HG02884 (cell line): ENCODE measurements around the gene CDC42EP3.
A peak's percentile ranks its signal among the peaks of the same experiment; 100 is the strongest.

Experiments used
- ATAC-seq: cut with Tn5 transposase; IDR thresholded peaks from one replicate; pipeline ENCODE4 v1.9.1; 2021; ENCODE audit warnings: mild to moderate bottlenecking, moderate library complexity; ENCODE audit not compliant: unreplicated experiment

CDC42EP3 gene

GRCh38 chr2:37619959-37620300 is 51.5 kb downstream of the CDC42EP3 start:
- ATAC-seq, result no peak

GRCh38 chr2:37619230-37619958 is 52.0 kb downstream of the CDC42EP3 start:
- no peak for ATAC-seq

- no peak for ATAC-seq
Measured at GRCh38 chr2:37618326-37618725, 53.1 kb downstream of the CDC42EP3 start.

- no peak for ATAC-seq
Measured at GRCh38 chr2:37617119-37617892, 54.1 kb downstream of the CDC42EP3 start.

- peak; percentile 70 for ATAC-seq
Measured at GRCh38 chr2:37616677-37617005, 54.8 kb downstream of the CDC42EP3 start.

- no peak for ATAC-seq
Measured at GRCh38 chr2:37615804-37616676, 55.4 kb downstream of the CDC42EP3 start.

GRCh38 chr2:37614061-37614738 is 57.2 kb downstream of the CDC42EP3 start:
- ATAC-seq, result no peak

GRCh38 chr2:37612382-37612781 is 59.1 kb downstream of the CDC42EP3 start:
- no peak for ATAC-seq

- no peak for ATAC-seq
Measured at GRCh38 chr2:37610638-37611289, 60.7 kb downstream of the CDC42EP3 start.

GRCh38 chr2:37609782-37610181 is 61.7 kb downstream of the CDC42EP3 start:
- ATAC-seq, result no peak

- ATAC-seq, result no peak
Measured at GRCh38 chr2:37604716-37605115, 66.7 kb downstream of the CDC42EP3 start.

- ATAC-seq, result no peak
Measured at GRCh38 chr2:37602702-37603101, 68.7 kb downstream of the CDC42EP3 start.

GRCh38 chr2:37602040-37602439 is 69.4 kb downstream of the CDC42EP3 start:
- no peak for ATAC-seq

GRCh38 chr2:37601569-37601968 is 69.9 kb downstream of the CDC42EP3 start:
- no peak for ATAC-seq

GRCh38 chr2:37600735-37601134 is 70.7 kb downstream of the CDC42EP3 start:
- peak; percentile 68 for ATAC-seq

- ATAC-seq, result no peak
Measured at GRCh38 chr2:37599688-37600525, 71.5 kb downstream of the CDC42EP3 start.

- no peak for ATAC-seq
Measured at GRCh38 chr2:37593694-37594093, 77.7 kb downstream of the CDC42EP3 start.

GRCh38 chr2:37593024-37593423 is 78.4 kb downstream of the CDC42EP3 start:
- ATAC-seq, result no peak
